ENCODE data around the gene MRPL49.

MRPL49 gene

DNA sequence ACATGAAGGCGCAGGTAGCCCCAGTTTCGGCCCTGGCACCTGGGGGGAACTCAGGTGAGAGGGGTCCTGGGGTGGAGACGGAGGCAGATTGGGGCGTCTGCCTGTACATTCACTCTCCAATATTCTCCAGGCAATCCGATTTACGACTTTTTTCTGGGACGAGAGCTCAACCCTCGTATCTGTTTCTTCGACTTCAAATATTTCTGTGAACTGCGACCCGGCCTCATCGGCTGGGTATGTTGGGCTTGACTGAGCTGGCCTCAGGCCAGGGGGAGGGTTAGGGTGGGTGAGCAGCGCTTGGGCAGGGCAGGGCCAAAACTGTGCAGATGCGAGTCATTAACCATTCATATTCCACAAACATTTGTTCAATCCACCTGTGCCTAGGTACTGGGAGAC, 8.8 kb upstream of the MRPL49 start:
- no peak for DNase-seq (ENCODE audit: low read depth in 2 of 2)
- TF ChIP-seq, protein P1, sequence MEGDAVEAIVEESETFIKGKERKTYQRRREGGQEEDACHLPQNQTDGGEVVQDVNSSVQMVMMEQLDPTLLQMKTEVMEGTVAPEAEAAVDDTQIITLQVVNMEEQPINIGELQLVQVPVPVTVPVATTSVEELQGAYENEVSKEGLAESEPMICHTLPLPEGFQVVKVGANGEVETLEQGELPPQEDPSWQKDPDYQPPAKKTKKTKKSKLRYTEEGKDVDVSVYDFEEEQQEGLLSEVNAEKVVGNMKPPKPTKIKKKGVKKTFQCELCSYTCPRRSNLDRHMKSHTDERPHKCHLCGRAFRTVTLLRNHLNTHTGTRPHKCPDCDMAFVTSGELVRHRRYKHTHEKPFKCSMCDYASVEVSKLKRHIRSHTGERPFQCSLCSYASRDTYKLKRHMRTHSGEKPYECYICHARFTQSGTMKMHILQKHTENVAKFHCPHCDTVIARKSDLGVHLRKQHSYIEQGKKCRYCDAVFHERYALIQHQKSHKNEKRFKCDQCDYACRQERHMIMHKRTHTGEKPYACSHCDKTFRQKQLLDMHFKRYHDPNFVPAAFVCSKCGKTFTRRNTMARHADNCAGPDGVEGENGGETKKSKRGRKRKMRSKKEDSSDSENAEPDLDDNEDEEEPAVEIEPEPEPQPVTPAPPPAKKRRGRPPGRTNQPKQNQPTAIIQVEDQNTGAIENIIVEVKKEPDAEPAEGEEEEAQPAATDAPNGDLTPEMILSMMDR (IDR thresholded peaks at IDR 0.05; ENCODE audit: low read depth, low read length), result no peak
- H3K4me3 ChIP-seq (replicated peaks in 1 of 2; ENCODE audit: low read depth in 2 of 2, low read length in 2 of 2), result peak overlapping the region in 1 of 2 donors; percentile 41

- TF ChIP-seq, protein P1 (IDR thresholded peaks at IDR 0.05; ENCODE audit: low read depth, low read length), result no peak
- H3K4me3 ChIP-seq (replicated peaks in 1 of 2; ENCODE audit: low read depth in 2 of 2, low read length in 2 of 2), result no peak overlapping the region
- no peak for DNase-seq (ENCODE audit: low read depth in 2 of 2)
These were observed 8.3 kb upstream of the MRPL49 start for GRCh38 chr11:65113839-65114238.

DNA sequence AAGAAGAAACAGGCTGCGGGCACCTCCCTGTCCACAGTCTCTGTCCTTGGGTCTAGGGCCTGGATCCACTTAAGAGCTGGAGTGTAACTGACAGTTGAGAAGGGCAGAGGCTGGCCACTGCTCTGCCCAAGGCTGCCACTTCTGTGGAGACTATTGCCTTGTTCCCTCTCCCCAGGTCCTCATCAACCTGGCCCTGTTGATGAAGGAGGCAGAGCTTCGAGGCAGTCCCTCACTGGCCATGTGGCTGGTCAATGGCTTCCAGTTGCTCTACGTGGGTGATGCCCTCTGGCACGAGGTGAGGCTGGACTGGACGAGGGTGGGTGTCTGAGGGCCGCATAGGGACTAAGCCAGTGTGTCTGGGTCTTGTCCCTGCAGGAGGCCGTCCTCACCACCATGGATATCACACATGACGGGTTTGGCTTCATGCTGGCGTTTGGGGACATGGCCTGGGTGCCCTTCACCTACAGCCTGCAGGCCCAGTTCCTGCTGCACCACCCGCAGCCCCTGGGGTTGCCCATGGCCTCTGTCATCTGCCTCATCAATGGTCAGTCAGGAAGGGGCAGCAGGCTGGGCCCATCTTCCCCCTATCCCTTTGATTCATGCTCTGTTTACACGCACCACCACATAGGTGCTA, 7.5 kb upstream of the MRPL49 start:
- TF ChIP-seq, protein P1 (IDR thresholded peaks at IDR 0.05; ENCODE audit: low read depth, low read length), result no peak
- DNase-seq (ENCODE audit: low read depth in 2 of 2), result no peak

DNA sequence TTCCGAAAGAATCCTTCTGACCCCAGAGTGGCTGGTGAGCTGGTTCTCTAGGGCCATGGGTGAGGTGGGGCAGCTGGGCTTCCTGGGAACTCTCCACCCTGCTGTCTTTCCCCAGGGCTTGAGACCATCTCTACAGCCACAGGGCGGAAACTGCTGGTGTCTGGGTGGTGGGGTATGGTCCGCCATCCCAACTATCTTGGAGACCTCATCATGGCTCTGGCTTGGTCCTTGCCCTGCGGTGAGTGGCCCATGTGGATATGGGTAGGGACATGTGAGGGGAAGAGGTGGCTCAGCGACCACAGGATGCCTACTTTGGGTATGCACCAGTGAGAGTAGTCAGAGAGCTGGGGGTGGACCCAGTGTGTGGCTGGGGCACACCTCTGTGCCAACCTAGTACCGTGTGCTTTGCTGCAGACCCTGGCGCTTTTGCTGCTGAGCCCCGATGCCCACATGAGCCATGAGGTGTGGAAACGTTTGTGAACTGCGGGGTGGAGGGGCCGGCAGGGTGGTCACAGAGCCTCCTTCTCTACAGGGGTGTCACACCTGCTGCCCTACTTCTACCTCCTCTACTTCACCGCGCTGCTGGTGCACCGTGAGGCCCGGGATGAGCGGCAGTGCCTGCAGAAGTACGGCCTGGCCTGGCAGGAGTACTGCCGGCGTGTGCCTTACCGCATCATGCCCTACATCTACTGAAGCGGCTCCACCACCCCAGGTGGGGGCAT, 6.6 kb upstream of the MRPL49 start:
- no peak for DNase-seq (ENCODE audit: low read depth in 2 of 2)
- TF ChIP-seq, protein P1 (IDR thresholded peaks at IDR 0.05; ENCODE audit: low read depth, low read length), result no peak
- H3K4me3 ChIP-seq (replicated peaks in 1 of 2; ENCODE audit: low read depth in 2 of 2, low read length in 2 of 2), result no peak overlapping the region

More for the DNA sequence above, 7.5 kb upstream of the MRPL49 start:
- no peak overlapping the region for H3K4me3 ChIP-seq (replicated peaks in 1 of 2; ENCODE audit: low read depth in 2 of 2, low read length in 2 of 2)

DNA sequence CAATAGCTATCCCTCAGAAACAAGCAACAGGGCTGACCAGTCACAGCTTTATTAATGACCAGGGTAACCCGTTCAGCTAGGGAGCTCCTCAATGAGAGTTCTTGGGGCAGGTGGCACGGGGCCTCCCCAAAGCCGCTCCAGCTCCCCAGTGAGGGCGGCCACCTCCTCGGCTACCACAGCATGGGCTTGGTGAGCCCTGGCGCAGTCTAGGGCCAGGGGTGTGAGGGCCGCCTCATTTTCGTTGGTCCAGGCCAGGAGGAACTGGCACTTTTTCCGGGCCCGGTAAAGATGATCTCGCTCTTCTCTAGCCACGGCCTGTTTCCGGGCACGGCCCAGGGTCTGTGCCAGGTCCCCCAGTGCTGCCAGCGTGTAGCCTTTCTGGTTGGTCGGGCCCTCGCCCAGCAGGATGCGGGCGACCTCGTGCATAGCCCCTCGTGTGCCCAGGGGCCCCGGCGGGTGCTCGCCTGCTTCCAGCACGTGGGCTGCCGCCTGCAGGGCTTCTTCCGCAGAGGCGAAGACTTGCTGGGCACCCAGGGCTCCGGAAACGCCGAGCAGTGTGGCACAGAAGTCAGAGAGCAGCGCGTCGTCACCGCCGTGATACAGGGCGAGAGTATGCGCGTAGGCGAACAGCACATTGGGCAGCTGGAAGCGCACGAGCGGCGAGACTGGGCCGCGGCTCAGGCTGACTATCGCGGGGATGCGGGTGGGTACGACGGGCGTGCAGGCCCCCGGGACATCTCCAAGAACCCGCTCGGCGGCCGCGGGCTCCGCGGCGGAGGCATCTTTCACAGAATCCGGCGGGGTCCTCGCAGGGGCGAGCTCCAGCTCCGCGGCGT, 5.5 kb upstream of the MRPL49 start:
- peak overlapping the region; percentile 92 to 95 for H3K4me3 ChIP-seq (replicated peaks in 1 of 2; ENCODE audit: low read depth in 2 of 2, low read length in 2 of 2)
- TF ChIP-seq, protein P1 (IDR thresholded peaks at IDR 0.05; ENCODE audit: low read depth, low read length), result no peak
- DNase-seq (ENCODE audit: low read depth in 2 of 2), result peak; percentile 54 to 57

- TF ChIP-seq, protein P1 (IDR thresholded peaks at IDR 0.05; ENCODE audit: low read depth, low read length), result peak; percentile 86
- DNase-seq (ENCODE audit: low read depth in 2 of 2), result peak; percentile 99
- peak within 1 kb of the TSS; percentile 92 to 95 for H3K4me3 ChIP-seq (replicated peaks in 1 of 2; ENCODE audit: low read depth in 2 of 2, low read length in 2 of 2)
These were observed 4.7 kb upstream of the MRPL49 start, which contains the start of gene ZNHIT2 for GRCh38 chr11:65117206-65118096. Gene ZNHIT2 (minus strand): TSS chr11:65117701. CDS start chr11:65117653, 48 bp downstream.

All from cardiac fibroblast (primary cell).